Measurements from ENCODE around the gene PTPRK. TPM values are rescaled to one million over a fixed set of nuclear protein-coding genes. Genes with fewer than 3 reads are reported as not detected.

The PTPRK gene
- total and polyA plus RNA-seq, 9 of the 15 experiments (the other 6 are each of a cell fraction or from before 2014, with no cell fraction given): 0.04 to 0.51 TPM; not detected in 7

DNA sequence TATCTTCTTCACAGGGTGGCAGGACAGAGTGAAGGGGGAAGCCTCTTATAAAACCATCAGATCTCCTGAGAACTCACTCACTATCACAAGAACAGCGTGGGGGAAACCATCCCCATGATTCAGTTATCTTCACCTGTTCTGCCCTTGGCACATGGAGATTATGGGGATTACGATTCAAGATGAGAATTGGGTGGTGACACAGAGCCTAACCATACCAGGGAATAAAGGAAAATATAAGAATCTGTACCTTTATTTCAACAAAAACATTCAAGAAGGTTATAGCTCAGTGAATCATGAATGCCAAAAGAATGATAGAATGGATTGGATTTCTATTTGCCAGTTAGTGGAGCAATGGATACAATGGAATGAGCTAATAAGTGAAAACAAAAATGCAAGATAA, 214.4 kb downstream of the PTPRK start:
- no peak for FAIRE-seq
- intact Hi-C loops (cut with micrococcal nuclease) (no loop called here), in situ Hi-C loops (cut with MboI) (no loop called here)
- Histone ChIP-seq H2AFZ (ENCODE audit: low read depth, low read length) (no peak overlapping the region), H3K4me3 (no peak overlapping the region), H3K79me2 (ENCODE audit: control insufficient read depth, insufficient read depth, low read length) (no peaks in the 10 kb centered on the region), H3K9me1 (ENCODE audit: control insufficient read depth, insufficient read depth, low read length) (no peaks in the 10 kb centered on the region), H3K36me3 (ENCODE audit: control insufficient read depth, insufficient read depth, low read length) (no peaks in the 10 kb centered on the region), H3K27me3 (ENCODE audit: control insufficient read depth in 2 of 2, insufficient read depth in 2 of 2, low read length in 2 of 2) (no peaks in the 10 kb centered on the region), H3K9me3 (replicated peaks; ENCODE audit: control insufficient read depth, insufficient read depth, low read depth, low read length) (peaks cover 5% of the 10 kb centered on the region; the same call in 1 of the 2 replicates), H4K20me1 (replicated peaks; ENCODE audit: control insufficient read depth, insufficient read depth, low read length) (no peaks in the 10 kb centered on the region), H3K9ac (ENCODE audit: insufficient read depth in 1 of 2, low read depth in 2 of 2, low read length in 2 of 2) (no peak overlapping the region), H3K4me1 (replicated peaks in 1 of 2; ENCODE audit: control insufficient read depth in 2 of 2, insufficient read depth in 2 of 2, low read length in 2 of 2) (no peaks in the 10 kb centered on the region), H3K27ac (ENCODE audit: extremely low read depth, low read depth, low read length) (no peak overlapping the region), H3K4me2 (ENCODE audit: insufficient read depth, low read length) (no peak overlapping the region)
- 0% methylated on average over 2 of the region's 2 CpGs for WGBS (ENCODE audit: insufficient coverage, low coverage, missing lambda C conversion rate)
- ChIA-PET POLR2A (no interaction called here), CTCF (ENCODE audit: low intra/inter-chr PET ratio) (no interaction called here)
- DNase-seq (ENCODE audit: extremely low read depth in 1 of 4, low spot score in 3 of 4): no peak
- BruUV-seq (replicated peaks): no TSS peak
- no peak for ATAC-seq
- TF ChIP-seq NCOR1 (IDR thresholded peaks at IDR 0.05) (no peak), ZNF830 (CRISPR knock-in tag; IDR thresholded peaks at IDR 0.05) (no peak), ZBTB9 (CRISPR knock-in tag; IDR thresholded peaks at IDR 0.05) (no peak), ZBTB26 (CRISPR knock-in tag; IDR thresholded peaks at IDR 0.05) (no peak), FOXA1 (IDR thresholded peaks at IDR 0.05; ENCODE audit: borderline replicate concordance) (no peak), CHD1 (IDR thresholded peaks at IDR 0.05; ENCODE audit: low read length) (no peak), RCOR1 (IDR thresholded peaks at IDR 0.05; ENCODE audit: borderline replicate concordance in 1 of 2, low read depth in 2 of 2, low read length in 2 of 2) (no peak), ZNF551 (CRISPR knock-in tag; IDR thresholded peaks at IDR 0.05) (no peak), SMAD2 (IDR thresholded peaks at IDR 0.05; ENCODE audit: low read depth, low read length) (no peak), ILK (tag; IDR thresholded peaks at IDR 0.05; ENCODE audit: borderline replicate concordance, low read depth) (no peak), TSC22D4 (tag; IDR thresholded peaks at IDR 0.05) (no peak), SAP30 (IDR thresholded peaks at IDR 0.05; ENCODE audit: borderline replicate concordance, insufficient read depth, low read depth, low read length, poor library complexity, severe bottlenecking) (no peak), MCM7 (IDR thresholded peaks at IDR 0.05) (no peak), MEF2A (IDR thresholded peaks at IDR 0.05; ENCODE audit: control insufficient read depth, low read depth, low read length) (no peak), MEIS2 (IDR thresholded peaks at IDR 0.05; ENCODE audit: partially characterized antibody) (no peak), ELK1 (CRISPR knock-in tag; IDR thresholded peaks at IDR 0.05) (no peak), RAD51 (IDR thresholded peaks at IDR 0.05; ENCODE audit: borderline replicate concordance, low read depth) (no peak), NR4A1 (CRISPR knock-in tag; IDR thresholded peaks at IDR 0.05) (no peak), NR4A1 (tag; IDR thresholded peaks at IDR 0.05) (no peak)

Data from K562 (cell line).